ENCODE measurements around the gene CEBPB.

- TF ChIP-seq CTCF (IDR thresholded peaks at IDR 0.05; ENCODE audit: low read depth, low read length, poor library complexity, severe bottlenecking): no peak
- no peak for TF ChIP-seq EZH2phosphoT487 (IDR thresholded peaks at IDR 0.05; ENCODE audit: borderline replicate concordance, low read length)
Observed at GRCh38 chr20:50145566-50145965, 45.1 kb upstream of the CEBPB start.
